Lower lobe of right lung (tissue), 2 donors: ENCODE data around the gene MAPK4. TPM values are rescaled to one million over a fixed set of nuclear protein-coding genes. Genes with fewer than 3 reads are reported as not detected.

Experiments
- ATAC-seq, 2 donors: fragments of 200-7000 bp; cut with Tn5 transposase; one replicate each; pipeline ENCODE4 v1.9.1; 2020 to 2022; ENCODE audit warnings: mild to moderate bottlenecking in 2 of 2, moderate library complexity in 2 of 2
- DNase-seq: peaks from one replicate; pipeline ENCODE4 v3.0.0-alpha.2; 2020
- H3K27ac ChIP-seq: fragments of 200-600 bp; one replicate; pipeline ENCODE4 v1.8.0; 2022
- H3K27me3 ChIP-seq: fragments of 200-600 bp; one replicate; pipeline ENCODE4 v1.8.0; 2022; ENCODE audit warnings: low read depth
- H3K36me3 ChIP-seq: fragments of 200-600 bp; one replicate; pipeline ENCODE4 v1.8.0; 2022; ENCODE audit warnings: mild to moderate bottlenecking
- H3K4me1 ChIP-seq: fragments of 200-600 bp; one replicate; pipeline ENCODE4 v1.8.0; 2022
- H3K4me3 ChIP-seq: fragments of 200-600 bp; one replicate; pipeline ENCODE4 v1.8.0; 2022; ENCODE audit warnings: mild to moderate bottlenecking
- H3K9me3 ChIP-seq: fragments of 200-600 bp; one replicate; pipeline ENCODE4 v1.8.0; 2022
- intact Hi-C: fragments of 100-400 bp; cut with DNase I; formaldehyde crosslinking; loops from one replicate; pipeline ENCODE4 v1.11.0; 2022
- total RNA-seq: library from RNA; stranded (reverse); fragmentation: NEBNext Ultra II Directional; extraction: Animal tissue kit (Norgen Biotek cat#: 25700); gene quantifications from one replicate; pipeline ENCODE4 v1.2.1, GENCODE V29; 2021
- TF ChIP-seq, protein P1 (sequence below): fragments of 200-600 bp; IDR thresholded peaks from one replicate; pipeline ENCODE4 v1.8.0; 2022; ENCODE audit warnings: antibody characterized with exemption, mild to moderate bottlenecking
- donor health status: DM: no; HTN: yes; CAD: no; lungs with severe emphysema.

MAPK4 gene
- total RNA-seq, 1 donor from 2014 or later = 2.9 TPM

GRCh38 chr18:50661013-50661412 is 101.1 kb downstream of the MAPK4 start:
- no peak overlapping the region for H3K27ac ChIP-seq
- H3K36me3 ChIP-seq = no peaks in the 10 kb centered on the region
- H3K27me3 ChIP-seq = no peaks in the 10 kb centered on the region
- H3K4me3 ChIP-seq = no peak overlapping the region
- DNase-seq = no peak
- no peaks in the 10 kb centered on the region for H3K9me3 ChIP-seq
- no peaks in the 10 kb centered on the region for H3K4me1 ChIP-seq
- TF ChIP-seq, protein P1, sequence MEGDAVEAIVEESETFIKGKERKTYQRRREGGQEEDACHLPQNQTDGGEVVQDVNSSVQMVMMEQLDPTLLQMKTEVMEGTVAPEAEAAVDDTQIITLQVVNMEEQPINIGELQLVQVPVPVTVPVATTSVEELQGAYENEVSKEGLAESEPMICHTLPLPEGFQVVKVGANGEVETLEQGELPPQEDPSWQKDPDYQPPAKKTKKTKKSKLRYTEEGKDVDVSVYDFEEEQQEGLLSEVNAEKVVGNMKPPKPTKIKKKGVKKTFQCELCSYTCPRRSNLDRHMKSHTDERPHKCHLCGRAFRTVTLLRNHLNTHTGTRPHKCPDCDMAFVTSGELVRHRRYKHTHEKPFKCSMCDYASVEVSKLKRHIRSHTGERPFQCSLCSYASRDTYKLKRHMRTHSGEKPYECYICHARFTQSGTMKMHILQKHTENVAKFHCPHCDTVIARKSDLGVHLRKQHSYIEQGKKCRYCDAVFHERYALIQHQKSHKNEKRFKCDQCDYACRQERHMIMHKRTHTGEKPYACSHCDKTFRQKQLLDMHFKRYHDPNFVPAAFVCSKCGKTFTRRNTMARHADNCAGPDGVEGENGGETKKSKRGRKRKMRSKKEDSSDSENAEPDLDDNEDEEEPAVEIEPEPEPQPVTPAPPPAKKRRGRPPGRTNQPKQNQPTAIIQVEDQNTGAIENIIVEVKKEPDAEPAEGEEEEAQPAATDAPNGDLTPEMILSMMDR = no peak
- intact Hi-C loops = no loop called here
- ATAC-seq = no peak

DNA sequence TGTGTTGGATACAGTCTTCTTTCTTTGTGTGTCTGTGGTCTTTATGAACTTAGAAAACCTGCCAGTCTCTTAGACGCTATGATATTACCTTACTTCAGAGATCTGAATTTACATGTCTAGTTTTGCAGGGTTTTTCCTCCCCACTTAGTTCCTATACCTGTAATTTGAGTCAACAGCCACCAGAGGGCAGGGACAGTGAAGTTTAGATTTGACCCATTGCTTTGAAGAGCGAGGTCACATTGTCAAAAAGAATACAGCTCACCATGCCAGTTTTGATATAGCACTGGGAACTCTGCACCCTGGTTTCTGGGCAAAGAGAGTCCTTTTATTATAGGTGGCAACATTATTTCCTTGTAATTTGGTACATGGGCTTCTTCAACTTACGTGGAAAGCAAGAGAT is 102.3 kb downstream of the MAPK4 start:
- Histone ChIP-seq H3K36me3 (no peaks in the 10 kb centered on the region), H3K9me3 (no peaks in the 10 kb centered on the region), H3K27me3 (no peaks in the 10 kb centered on the region), H3K27ac (no peak overlapping the region), H3K4me3 (no peak overlapping the region), H3K4me1 (no peaks in the 10 kb centered on the region)
- intact Hi-C loops = no loop called here
- TF ChIP-seq, protein P1 = no peak
- ATAC-seq = no peak
- no peak for DNase-seq

DNA sequence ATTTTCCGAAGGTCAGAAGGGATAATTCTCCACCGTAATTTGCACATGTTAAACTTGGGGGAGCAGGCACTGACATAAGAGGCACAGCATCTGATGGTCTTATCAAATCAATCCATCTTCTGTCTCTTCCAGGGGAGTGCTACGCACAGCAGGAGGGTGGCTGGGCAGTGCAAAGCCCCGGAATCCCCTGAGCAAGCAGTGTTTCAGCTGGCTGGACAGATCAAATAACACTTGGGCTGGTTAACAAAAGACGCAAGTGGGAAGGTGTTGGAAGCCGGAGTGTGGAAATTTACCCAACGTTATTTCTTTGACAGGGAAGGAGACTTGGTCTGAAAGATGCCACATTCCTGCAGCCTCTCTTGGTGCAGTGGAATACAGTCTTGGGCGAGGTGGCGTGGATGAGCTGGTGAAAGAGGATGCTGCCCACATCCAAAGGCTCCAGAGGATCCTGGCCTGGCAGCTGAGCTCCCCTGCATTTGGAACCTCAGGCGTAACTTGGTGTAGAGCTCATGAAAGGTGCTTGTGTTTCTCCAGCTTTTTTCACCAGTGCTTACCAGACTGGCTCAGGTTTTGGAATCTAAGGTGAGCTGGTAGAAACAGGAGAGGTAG is 103.0 kb downstream of the MAPK4 start:
- no peaks in the 10 kb centered on the region for H3K4me1 ChIP-seq
- no peaks in the 10 kb centered on the region for H3K27me3 ChIP-seq
- no peaks in the 10 kb centered on the region for H3K36me3 ChIP-seq
- H3K4me3 ChIP-seq = no peak overlapping the region
- TF ChIP-seq, protein P1 = no peak
- ATAC-seq (no peak), DNase-seq (no peak)
- H3K27ac ChIP-seq = no peak overlapping the region
- H3K9me3 ChIP-seq = no peaks in the 10 kb centered on the region
- intact Hi-C loops = no loop called here

DNA sequence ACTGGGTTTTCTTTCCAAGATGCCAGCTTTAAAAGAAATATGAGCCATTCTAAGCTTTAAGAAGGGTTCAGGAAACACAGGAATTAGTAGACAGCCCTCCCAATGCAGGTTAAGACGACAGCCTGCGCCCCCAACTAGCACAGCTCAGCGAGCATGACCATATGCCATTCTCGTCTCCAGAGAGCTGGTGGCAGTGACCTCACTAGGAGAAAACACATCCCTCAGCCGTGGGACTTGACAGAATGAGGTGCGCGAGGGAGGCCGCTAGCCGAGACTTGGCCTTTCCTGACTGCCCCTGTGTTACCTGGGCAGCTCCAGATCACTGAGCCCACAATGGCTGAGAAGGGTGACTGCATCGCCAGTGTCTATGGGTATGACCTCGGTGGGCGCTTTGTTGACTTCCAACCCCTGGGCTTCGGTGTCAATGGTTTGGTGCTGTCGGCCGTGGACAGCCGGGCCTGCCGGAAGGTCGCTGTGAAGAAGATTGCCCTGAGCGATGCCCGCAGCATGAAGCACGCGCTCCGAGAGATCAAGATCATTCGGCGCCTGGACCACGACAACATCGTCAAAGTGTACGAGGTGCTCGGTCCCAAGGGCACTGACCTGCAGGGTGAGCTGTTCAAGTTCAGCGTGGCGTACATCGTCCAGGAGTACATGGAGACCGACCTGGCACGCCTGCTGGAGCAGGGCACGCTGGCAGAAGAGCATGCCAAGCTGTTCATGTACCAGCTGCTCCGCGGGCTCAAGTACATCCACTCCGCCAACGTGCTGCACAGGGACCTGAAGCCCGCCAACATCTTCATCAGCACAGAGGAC is 103.9 kb downstream of the MAPK4 start:
- H3K27ac ChIP-seq = no peak overlapping the region
- no peaks in the 10 kb centered on the region for H3K36me3 ChIP-seq
- H3K9me3 ChIP-seq = no peaks in the 10 kb centered on the region
- intact Hi-C loops = no loop called here
- H3K27me3 ChIP-seq = no peaks in the 10 kb centered on the region
- DNase-seq (no peak), ATAC-seq (peak in 1 of 2 donors; percentile 7)
- no peaks in the 10 kb centered on the region for H3K4me1 ChIP-seq
- TF ChIP-seq, protein P1 = no peak
- H3K4me3 ChIP-seq = no peak overlapping the region

DNA sequence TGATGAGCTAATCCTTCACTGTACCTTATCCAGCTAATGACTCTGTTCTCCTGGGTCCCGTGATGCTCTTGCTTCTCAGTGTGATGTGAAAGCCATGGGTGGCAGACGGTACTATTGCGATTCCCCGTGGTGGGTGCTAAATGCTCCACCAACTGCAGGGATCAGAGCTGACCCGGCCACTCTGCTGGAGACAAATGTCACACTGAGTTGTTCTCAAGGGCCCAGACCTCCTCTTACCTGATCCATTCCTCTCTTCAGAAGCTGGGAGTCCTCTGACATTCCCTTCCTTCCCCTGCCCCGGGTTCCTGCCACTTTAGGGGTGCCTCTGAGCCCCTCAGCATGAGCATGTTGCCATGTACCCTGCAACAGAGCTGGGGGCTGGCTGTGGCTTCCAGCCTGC is 105.1 kb downstream of the MAPK4 start:
- DNase-seq (no peak), ATAC-seq (no peak)
- H3K36me3 ChIP-seq = no peaks in the 10 kb centered on the region
- no peaks in the 10 kb centered on the region for H3K4me1 ChIP-seq
- H3K27me3 ChIP-seq = no peaks in the 10 kb centered on the region
- no peak overlapping the region for H3K27ac ChIP-seq
- TF ChIP-seq, protein P1 = no peak
- no peaks in the 10 kb centered on the region for H3K9me3 ChIP-seq
- H3K4me3 ChIP-seq = no peak overlapping the region
- intact Hi-C loops = no loop called here
